GM21786 (cell line): ENCODE data around the gene CRACR2B.

Experiments used
- ATAC-seq: cut with Tn5 transposase; IDR thresholded peaks from one replicate; pipeline ENCODE4 v1.9.1; 2021; ENCODE audit not compliant: unreplicated experiment

The CRACR2B gene

DNA sequence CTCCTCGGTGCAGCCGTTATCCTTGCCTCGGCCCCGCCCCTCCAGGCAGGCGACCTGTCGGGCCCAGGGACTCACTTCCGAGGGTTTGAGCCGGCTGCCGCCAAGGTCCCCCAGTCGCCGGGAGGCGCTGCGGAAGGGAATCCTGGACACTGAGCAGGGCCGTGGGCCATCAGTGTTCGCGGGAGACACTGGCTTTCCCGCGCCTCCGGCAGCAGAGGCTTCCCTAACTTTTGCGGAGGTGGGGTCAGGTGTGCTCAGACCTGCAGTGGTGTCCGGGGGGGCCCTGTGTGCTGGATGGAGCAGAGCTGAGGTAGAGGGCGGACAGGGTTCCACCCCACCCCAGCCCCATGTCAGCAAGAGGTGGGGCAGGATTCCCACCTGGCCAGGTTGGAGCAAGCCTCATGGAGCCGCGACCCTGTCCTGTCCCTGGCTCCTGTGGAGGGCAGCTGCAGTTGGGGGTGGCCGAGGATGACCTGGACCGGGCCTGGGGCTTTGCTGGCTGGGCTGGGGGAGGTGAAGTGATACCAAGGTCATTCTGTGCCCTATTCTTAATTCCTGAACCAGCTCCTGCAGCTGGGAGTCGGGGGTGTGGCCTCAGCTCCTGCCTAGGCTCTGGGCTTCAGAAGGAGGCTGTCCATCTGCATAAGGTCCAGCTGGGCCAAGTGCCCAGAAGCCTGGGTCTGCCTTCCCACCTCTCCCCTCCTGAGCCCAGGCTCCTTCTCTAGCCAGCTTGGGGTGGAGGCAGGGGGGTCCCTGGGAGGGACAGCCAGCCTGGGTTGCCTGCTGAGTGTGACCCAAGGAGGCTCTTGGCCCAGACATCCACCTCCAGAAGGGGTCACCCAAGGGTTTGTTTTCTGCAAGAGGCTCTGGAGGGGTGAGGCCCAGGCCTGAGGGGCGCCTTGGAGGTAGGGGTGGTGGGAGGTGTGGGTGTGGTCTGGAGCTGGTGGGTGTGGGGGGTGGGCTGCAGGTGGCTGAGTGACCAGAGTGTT, 23.4 kb downstream of the CRACR2B start:
- no peak for ATAC-seq

DNA sequence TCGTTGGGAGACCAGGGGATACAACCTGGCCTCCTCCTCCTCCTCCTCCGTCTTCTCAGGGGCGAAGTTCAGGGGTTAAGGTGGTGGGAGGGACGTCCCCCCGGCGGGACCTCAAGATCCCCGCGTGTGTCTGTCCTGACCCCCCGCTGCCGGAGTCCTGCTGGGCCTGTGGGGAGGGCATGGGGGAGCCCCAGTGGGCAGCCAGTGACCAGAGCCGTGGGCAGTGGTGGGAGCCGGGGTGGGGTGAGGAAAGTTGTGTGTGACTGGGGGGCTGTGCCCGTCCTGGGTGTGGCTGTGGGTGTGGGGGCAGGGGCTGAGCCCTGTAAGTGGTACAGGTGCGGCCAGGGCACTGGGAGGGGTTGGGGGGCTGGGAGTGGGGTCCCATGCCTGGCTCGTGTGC, 25.0 kb downstream of the CRACR2B start:
- ATAC-seq = no peak

DNA sequence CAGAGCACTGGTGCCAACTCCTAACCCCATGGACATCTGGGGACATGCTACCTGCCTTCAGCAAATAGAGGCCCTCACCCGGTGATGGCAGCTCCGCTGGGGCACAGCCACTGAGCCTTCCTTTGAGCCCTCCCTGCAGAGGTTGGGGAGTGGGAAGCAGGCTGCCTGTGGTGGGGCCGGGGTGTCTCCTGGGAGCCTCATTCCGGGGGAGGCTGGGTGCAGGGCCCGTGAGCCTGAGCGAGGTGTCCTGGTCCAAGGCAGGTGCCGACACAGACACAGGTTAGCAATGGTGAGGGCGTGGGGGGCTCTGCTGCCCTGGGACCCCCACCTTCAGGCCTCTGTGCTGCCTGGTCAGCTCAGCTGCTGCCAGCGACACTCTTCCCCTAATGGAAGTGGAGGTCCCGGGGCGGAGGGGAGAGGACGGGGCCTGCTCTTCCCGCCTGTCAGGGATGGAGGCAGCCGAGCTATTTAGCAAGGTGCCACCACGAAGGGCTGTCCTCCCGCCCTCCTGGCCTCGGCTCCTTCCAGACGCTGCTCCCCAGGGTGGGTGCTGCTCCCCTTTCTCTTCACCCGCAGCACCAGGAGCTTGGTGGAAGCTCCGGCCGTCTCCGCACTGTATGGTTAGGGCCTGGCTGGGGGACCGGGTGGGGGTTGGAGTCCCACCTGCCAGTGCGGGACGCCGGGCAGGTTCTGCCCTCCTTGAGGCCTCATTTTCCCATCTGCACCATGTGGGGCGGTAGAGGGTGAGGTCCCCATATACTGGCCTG, 26.1 kb downstream of the CRACR2B start:
- no peak for ATAC-seq

DNA sequence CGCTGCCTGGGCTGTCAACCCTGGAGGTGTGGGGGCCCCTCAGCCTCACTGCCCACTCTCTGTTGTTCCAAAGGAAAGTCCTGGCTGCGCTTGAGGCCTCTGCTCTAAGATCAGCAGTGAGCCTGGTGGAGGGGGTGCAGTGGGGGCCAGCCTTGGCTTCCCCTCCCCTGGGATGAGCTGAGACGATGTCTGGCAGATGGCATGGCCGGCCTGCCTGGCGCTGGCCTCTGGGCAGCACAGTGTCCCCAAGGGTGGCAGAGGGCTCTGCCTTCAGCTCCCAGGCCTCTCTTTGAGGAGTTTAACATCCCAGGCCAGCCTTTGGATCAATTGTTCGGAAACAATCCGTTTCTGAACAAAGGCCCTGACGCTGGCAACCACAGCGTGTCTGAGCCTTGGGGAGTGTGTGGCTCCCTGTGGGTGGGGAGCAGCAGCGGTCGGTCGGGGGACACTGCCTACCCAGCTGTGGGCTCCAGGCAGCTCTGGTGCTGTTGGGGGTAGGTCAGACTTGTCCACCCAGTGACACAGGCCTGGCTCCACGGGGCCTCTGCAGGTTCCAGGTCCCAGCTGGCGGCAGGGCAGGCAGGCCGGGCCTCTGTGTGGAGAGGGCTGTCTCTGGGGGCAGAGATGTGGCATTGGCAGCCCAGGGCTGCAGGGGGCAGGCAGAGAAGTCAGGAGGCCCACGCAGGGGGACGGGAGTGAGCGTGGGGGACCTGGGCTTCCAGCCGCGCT, 27.0 kb downstream of the CRACR2B start:
- ATAC-seq = no peak

DNA sequence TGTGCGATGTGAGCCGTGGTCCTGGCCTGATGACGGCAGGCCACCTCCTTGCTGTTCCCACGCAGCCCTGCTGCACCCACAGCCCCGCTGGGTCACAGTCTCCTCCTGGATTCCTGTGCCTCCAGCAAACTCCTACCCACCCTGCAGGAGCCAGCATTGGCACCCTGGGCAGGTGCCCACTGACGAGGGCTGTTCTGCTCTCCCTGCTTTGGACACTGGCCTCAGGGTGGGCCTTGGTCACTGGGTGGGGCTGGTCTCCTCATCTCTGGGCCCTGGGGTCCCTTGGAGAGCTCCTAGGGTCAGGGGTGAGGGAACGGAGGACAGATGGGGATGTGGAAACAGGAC, 27.6 kb downstream of the CRACR2B start:
- ATAC-seq = no peak

DNA sequence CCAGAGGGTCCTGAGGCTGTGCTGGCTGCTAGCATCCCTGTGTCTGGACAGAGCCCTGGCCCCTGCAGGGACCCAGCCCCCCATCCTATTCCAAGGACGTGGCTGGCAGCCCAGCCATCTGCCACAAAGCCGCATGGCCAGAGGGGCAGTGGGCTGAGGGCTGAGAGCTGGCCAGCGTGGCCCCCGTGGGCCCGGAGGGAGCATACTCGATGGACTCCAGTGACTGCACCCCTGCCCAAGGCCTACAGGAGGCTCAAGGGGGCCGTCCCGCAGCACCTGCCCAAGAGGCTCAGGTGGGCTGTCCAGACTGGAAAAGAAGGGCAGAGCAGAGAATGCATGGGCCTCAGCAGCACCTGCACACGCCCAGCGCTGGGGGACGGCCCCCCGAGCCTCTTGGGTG, 28.1 kb downstream of the CRACR2B start:
- ATAC-seq = no peak

DNA sequence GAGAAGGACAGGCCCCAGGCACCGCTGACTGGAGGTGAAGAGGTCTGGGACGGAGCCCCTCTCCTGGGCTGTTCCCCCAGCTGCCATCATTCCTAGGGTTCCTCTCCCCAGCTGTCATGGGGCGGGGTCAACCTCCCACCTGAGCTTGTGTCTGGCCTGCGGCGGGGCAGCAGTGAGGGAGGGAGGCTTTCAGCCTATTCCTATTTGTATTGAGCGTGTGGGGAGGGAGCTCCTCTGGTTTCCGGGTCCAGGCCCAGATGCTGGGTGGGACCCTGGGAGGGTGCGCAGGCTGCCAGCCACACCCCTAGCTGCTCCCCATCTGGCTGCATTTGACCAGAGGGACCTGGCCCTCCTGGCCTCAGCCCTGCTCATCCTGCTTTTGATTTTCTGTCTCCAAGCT, 28.7 kb downstream of the CRACR2B start:
- ATAC-seq = no peak

DNA sequence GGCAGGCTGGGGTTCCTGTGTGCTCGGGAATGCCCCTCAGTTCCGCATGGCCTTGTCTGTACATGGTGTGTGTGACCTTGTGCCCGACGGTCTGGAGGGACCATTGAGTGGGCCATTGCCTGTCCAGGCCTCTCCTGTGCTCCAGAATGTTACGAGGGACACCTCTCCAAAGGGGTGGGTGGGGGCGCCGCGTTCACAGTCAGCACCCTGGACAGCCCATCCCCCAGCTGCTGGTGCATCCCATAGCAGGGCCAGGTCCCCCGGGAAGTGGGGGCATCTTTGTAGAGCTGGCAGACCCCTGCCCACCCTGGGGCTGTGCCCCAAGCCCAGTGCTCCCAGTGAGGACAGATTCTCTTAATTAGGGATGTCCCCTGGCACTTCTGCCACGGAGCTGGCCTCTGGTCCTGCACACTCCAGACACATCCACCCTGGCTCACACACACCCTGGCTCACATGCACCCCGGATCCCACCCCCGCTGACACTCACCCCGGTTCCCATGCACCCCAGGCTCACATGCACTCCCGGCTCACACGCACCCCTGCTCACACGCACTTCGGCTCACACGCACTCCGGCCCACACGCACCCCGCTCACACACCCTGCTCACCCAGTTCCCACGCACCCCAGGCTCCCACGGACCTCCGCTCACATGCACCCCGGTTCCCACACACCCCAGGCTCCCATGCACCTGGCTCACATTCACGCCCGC, 30.5 kb downstream of the CRACR2B start:
- ATAC-seq = no peak

DNA sequence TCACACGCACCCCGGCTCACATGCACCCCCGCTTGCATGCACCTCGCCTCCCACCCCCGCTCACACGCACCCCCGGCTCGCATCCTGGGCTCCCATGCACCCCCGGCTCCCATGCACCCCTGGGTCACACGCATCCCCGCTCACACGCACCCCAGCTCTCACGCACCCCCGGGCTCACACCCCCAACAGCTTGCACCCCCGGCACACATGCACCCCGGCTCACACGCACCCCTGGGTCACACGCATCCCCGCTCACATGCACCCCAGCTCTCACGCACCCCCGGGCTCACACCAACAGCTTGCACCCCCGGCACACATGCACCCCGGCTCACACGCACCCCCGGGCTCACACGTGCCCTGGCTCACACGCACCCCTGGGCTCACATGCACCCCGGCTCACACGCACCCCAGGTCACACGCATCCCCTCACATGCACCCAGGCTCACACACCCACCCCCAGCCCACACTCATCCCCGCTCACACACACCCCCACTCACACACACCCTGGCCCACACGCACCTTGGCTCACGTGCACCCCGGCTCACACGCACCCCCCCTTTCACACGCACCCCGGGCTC, 31.1 kb downstream of the CRACR2B start:
- no peak for ATAC-seq

DNA sequence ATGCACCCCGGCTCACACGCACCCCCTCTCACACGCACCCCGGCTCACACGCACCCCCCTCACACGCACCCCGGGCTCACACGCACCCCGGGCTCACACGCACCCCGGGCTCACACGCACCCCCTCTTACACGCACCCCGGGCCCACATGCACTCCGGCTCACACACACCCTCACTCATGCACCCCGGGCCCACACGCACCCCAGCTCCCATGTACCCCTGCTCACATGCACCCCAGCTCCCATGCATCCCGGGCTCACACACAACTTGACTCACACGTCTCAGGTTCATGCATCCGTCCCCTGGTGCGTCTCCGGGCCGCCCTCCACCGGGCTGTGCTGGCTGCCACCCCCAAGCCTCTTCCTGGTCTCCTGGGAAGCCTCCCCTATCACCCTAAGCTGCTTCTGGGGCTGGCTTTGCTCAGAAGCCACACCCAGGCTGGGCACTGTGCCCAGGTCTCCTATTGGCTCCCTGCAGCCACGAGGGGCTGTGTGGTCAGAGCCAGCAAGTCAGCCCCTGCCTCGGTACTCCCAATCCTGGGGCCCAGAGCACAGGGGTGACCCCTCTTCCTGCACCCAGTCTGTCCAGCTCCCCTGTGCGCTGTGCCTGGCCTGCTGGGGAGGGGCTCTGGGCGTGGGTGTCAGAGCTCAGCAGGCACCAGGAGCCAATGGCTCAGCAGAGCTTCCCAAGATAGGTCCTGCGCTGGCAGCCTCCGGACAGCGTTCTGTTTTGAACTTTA, 31.8 kb downstream of the CRACR2B start:
- no peak for ATAC-seq

DNA sequence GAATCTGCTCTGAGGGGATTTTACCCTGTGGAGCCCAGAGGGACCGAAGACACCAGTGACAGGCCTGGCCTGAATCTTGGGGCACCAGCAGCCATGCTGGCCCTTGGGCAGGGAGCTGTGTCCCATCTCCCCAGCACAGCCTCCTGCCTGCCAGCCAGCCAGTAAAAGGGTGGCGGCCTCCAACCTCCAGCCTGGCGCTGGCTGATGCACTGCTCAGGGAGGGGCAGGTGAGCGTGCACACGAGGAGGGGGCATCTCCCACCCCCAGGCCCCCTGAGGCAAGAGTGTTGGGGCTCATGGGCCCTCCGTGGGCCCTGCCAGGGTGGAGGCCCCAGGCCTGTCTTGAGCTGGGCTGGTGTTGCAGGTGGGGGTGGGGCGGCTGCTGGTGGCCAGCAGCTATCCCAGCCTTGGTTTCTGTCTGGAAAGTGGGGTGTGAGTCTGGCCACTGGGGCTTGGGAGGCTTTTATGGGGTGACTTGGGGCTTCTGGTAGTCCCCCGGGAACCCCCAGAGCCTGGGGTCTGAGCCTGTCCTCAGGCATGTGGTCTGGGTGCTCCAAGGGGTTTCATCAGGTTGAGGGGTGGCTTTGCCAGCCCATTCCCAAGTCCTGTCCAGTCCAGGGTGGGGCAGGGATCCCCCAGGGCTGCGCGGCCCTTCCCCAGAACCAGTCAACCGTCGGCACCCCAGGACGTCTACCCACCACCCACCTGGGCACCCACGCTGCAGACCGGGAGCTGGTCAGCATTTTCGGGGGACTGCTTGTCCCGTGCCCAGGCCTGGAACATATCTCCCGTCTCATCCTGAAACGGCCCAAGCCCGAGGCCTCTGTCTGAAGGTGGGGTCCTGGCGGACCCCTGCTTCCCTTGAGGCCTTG, 32.8 kb downstream of the CRACR2B start:
- ATAC-seq = no peak

DNA sequence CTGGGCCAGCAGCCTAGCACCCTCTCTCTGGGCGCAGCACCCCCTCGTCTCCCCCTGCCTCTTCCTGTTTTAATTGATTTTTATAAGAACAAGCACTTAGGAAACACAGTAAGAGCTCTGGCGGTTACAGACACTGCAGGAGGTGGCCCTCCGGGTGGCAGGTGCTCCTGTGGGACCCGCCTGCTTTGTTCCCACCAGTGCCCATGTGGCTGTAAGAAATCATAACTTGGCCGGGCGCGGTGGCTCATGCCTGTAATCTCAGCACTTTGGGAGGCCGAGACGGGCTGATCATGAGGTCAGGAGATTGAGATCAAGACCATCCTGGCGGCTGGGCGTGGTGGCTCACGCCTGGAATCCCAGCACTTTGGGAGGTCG, 33.4 kb downstream of the CRACR2B start:
- ATAC-seq = no peak

DNA sequence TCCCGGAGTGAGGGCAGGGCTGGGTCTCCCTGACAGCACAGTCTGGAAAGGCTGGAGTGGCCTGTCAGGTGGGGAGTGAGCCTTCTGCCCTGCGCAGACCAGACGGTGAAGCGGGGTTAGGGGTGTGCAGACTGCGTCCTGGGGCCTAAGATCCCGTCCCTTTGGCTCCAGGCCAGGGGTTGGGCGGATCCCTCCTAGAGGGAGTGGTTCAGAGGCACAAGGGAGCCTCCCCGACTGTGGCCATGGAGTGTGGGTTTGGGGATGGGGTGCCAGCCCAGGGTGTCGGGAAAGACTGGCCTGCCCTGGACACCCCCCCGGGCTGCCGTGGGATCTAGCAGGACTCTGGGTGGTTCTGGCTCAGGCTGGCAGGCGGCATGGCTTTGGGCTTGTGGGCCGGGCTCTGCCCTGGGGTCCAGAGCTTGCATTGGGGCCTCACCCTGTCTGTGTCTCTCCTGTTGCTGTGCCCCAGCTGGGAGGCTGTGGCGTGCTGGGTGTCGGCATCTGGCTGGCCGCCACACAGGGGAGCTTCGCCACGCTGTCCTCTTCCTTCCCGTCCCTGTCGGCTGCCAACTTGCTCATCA, 34.5 kb downstream of the CRACR2B start:
- no peak for ATAC-seq

DNA sequence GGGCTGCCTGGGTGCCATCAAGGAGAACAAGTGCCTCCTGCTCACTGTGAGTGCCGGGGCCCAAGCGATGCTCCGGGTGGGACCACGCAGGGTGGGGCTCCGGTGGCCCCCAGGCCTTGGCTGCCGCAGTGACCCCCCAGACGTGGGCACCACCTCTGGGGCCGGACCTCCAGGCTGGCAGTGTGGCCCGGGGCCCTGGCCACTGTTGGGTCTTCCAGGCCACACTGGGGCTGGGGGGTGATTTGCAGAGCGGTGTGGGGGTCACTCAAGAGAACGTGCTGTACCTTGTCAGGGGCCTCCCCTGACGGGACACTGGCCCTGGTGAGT, 34.9 kb downstream of the CRACR2B start:
- no peak for ATAC-seq

DNA sequence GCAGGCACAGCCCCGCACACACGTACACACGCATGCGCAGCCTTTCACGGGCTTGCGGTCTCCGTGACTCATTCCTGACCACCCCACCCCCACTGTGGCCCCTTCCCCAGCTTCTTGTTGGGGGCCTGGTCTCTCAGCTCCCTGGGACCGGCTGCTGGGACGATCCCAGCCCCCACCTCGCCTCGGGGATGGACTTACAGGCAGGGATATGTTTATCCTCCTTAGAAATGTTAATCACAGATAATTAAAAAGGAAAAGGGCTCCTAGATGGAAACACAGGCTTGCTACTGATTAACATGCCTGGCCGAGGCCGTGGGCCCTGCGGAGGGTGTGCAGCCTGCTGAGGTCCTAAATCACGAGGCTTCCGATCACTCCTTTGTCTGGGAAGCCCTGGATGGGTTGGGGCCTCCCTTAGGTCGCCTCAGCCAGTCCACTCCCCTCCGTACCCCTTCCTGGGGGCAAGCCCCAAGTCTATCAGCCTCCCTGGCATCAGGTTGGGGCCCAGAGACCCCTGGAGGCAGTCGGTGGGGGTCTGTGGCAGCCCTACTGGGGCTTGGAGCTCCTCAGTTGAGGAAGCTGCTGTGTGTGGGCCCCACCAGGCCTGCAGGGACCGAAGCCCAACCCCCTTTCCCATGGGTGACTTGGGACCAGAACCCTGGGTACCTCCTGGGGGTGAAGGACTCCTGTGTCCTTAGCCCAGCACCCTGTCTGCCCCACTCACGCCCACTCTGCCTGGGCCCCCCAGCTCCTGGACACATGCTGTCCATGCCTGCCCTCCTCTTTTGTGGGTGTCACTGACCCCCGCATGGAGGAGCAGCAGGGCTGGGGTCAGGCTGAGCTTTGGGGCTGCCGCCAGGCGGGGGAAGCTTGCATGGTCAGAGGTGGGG, 35.5 kb downstream of the CRACR2B start:
- no peak for ATAC-seq

DNA sequence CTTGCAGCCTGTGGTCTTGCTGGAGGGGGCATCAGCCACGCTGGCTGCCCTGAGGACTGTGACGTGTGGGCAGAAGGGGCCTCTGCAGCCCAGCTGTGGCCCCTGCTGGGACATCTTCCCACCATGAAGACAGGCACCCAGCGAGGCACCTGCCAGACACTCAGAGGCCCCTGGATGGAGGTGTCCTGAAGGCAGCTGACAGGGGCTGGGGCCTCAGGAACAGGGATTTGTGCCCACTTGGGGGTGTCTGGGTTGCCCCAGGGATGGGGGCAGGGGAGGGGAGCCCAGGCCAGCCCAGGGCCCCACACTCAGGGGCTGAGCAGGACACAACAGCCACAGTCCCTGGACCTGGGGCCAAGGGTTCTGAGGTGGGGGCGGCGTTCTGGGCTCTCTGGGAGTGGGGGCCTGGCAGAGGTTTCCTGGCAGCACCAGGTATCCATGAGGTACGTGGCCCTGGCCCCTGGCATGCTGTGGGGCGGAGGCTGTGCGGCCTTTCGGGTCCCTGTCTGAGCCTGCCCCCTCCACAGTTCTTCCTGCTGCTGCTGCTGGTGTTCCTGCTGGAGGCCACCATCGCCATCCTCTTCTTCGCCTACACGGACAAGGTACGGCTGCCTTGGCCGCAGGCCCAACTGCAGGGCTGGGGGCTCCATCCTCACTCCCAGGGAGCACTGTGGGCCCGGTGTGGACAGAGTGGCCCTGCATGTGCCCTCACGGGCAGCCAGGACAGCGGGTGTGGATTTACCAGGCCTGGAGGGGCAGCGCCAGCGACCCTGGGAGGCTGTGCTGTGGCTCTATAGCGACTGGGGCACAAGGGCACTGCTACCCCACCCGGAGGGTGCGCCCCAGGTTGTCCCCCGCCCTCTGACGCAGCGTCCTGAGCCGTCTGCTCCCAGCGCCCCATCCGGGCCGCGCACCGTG, 36.5 kb downstream of the CRACR2B start:
- ATAC-seq = no peak

DNA sequence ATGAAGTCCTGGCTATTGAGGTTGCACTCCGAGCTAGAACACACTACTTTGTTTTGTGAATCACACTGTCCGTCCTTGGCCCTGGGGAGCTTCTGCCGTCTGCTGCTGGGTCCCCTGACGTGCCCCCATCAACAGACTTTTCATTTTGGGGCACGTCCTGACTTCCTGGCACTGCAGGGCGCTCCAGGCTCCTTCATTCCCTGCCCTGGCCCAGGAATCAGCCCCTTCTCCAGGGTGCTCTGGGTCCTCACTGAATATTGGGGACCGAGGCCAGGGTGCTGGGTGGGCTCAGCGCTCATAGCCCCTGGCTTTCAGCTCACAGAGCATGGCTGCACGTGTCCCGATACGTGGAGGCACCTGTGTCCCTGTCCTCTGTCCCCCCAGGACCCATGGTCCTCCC, 37.2 kb downstream of the CRACR2B start:
- no peak for ATAC-seq
